Gastrocnemius medialis (tissue), 4 donors: Measurements from ENCODE around the gene CXCR3. TPM values are rescaled to one million over a fixed set of nuclear protein-coding genes. Genes with fewer than 3 reads are reported as not detected.

Experiments
- ATAC-seq, 2 donors: fragments of 150-250 bp; one replicate each; pipeline ENCODE4 v1.9.1; 2016
- DNase-seq, 2 donors: peaks; one replicate each; pipeline ENCODE4 v3.0.0-alpha.2; 2019
- H3K27ac ChIP-seq, 4 donors: fragments of 200-600 bp; sonication (generic); 1 replicate in 1 of 4; 2 replicates in 3 of 4; pipeline ENCODE4 v1.5.1; 2016 to 2018; ENCODE audit warnings: mild to moderate bottlenecking in 2 of 4, moderate library complexity in 1 of 4
- H3K27me3 ChIP-seq, 3 donors: fragments of 200-600 bp; sonication (generic) in 2 of 3; 1 replicate in 1 of 3; 2 replicates in 2 of 3; pipeline versions ENCODE4 v1.5.1 to v1.6.0; 2016 to 2019; ENCODE audit warnings: mild to moderate bottlenecking in 1 of 3, moderate library complexity in 1 of 3
- H3K36me3 ChIP-seq, 2 donors: fragments of 200-600 bp; sonication (generic) in 1 of 2; one replicate each; pipeline ENCODE4 v1.5.1; 2017 to 2018
- H3K4me1 ChIP-seq, 2 donors: fragments of 200-600 bp; sonication (generic) in 1 of 2; one replicate each; pipeline ENCODE4 v1.5.1; 2016 to 2017; ENCODE audit warnings: mild to moderate bottlenecking in 2 of 2
- H3K4me3 ChIP-seq, 4 donors: fragments of 200-600 bp; sonication (generic) in 3 of 4; 1 replicate in 1 of 4; 2 replicates in 3 of 4; pipeline ENCODE4 v1.5.1; 2016 to 2019; ENCODE audit warnings: mild to moderate bottlenecking in 2 of 4
- H3K9me3 ChIP-seq, 3 donors: fragments of 200-600 bp; sonication (generic) in 2 of 3; 1 replicate in 1 of 3; 2 replicates in 2 of 3; pipeline ENCODE4 v1.5.1; 2016 to 2019
- CTCF ChIP-seq, 5 experiments: fragments of 450-650 bp in 3 of 5; fragments of 200-600 bp in 2 of 5; sonication (generic) in 2 of 5; IDR thresholded peaks in 4 of 5; conservative IDR thresholded peaks in 1 of 5; 1 replicate in 4 of 5; 2 replicates in 1 of 5; pipeline ENCODE4 v1.5.1; 2016 to 2019; ENCODE audit warnings: antibody characterized with exemption in 5 of 5, mild to moderate bottlenecking in 3 of 5, moderate library complexity in 3 of 5
- POLR2A ChIP-seq, 2 donors: fragments of 450-650 bp; IDR thresholded peaks; one replicate each; pipeline ENCODE4 v1.6.1; 2017; ENCODE audit warnings: antibody characterized with exemption in 2 of 2, mild to moderate bottlenecking in 2 of 2, moderate library complexity in 2 of 2
- in situ Hi-C, 4 donors: fragments of 200-750 bp; cut with MboI; loops; one replicate each; pipeline versions ENCODE4 v1.15.0 to v1.8.0; 2017; ENCODE audit warnings: low sequenced_read_pairs in 4 of 4
- intact Hi-C: fragments of 100-400 bp; cut with DNase I; formaldehyde crosslinking; loops from one replicate; pipeline ENCODE4 v1.15.1; 2023; ENCODE audit warnings: low total_unique reads
- total RNA-seq, 4 donors: library from RNA; depleted of rRNA; stranded (reverse); fragments of >200 nt; gene quantifications; one replicate each; pipeline versions ENCODE4 v1.1.0 to v1.2.3, GENCODE V29; 2016

The CXCR3 gene
- not detected for total RNA-seq

- Histone ChIP-seq H3K27me3 (no peaks in the 10 kb centered on the region), H3K9me3 (no peaks in the 10 kb centered on the region), H3K4me1 (peaks cover 9 to 13% of the 10 kb centered on the region in 2 donors), H3K4me3 (no peak within 1 kb of the TSS), H3K27ac (no peak within 1 kb of the TSS), H3K36me3 (peaks cover 0 to 8% of the 10 kb centered on the region in 2 donors)
- DNase-seq (no peak), ATAC-seq (no peak)
- intact Hi-C loops (no loop called here), in situ Hi-C loops (no loop called here)
- no peak for TF ChIP-seq POLR2A (IDR thresholded peaks at IDR 0.05)
- TF ChIP-seq CTCF (IDR thresholded peaks at IDR 0.05 in 4 of 5, conservative IDR thresholded peaks at IDR 0.05 in 1 of 5): no peak
Measured at GRCh38 chrX:71618303-71618721, at the start of gene CXCR3. Gene CXCR3, minus strand, starts transcription at chrX:71618511. Its CDS starts 62 bp downstream, at chrX:71618449.

- in situ Hi-C loops (no loop called here), intact Hi-C loops (no loop called here)
- H3K4me1 ChIP-seq: no peaks in the 10 kb centered on the region
- no peaks in the 10 kb centered on the region for H3K27me3 ChIP-seq
- no peaks in the 10 kb centered on the region for H3K9me3 ChIP-seq
- H3K36me3 ChIP-seq: no peaks in the 10 kb centered on the region
- H3K4me3 ChIP-seq: no peak within 1 kb of the TSS
- TF ChIP-seq POLR2A (IDR thresholded peaks at IDR 0.05): no peak
- no peak for TF ChIP-seq CTCF (IDR thresholded peaks at IDR 0.05 in 4 of 5, conservative IDR thresholded peaks at IDR 0.05 in 1 of 5)
- ATAC-seq: no peak
- DNase-seq: no peak
- no peak within 1 kb of the TSS for H3K27ac ChIP-seq
Measured at GRCh38 chrX:71667328-71668247, 49.3 kb upstream of the CXCR3 start, which contains the start of gene LOC101059915. Gene LOC101059915, plus strand, starts transcription at chrX:71667546.

- Histone ChIP-seq H3K4me3 (no peak overlapping the region), H3K9me3 (no peaks in the 10 kb centered on the region), H3K36me3 (no peaks in the 10 kb centered on the region), H3K4me1 (no peaks in the 10 kb centered on the region), H3K27me3 (no peaks in the 10 kb centered on the region), H3K27ac (no peak overlapping the region)
- no peak for TF ChIP-seq CTCF (IDR thresholded peaks at IDR 0.05 in 4 of 5, conservative IDR thresholded peaks at IDR 0.05 in 1 of 5)
- TF ChIP-seq POLR2A (IDR thresholded peaks at IDR 0.05): no peak
- intact Hi-C loops: no loop called here
- in situ Hi-C loops: no loop called here
- ATAC-seq: no peak
- DNase-seq: no peak
Measured at GRCh38 chrX:71666240-71667223, 48.2 kb upstream of the CXCR3 start.

GRCh38 chrX:71665747-71666146 is 47.4 kb upstream of the CXCR3 start:
- TF ChIP-seq POLR2A (IDR thresholded peaks at IDR 0.05): no peak
- no peak for TF ChIP-seq CTCF (IDR thresholded peaks at IDR 0.05 in 4 of 5, conservative IDR thresholded peaks at IDR 0.05 in 1 of 5)
- Histone ChIP-seq H3K4me3 (no peak overlapping the region), H3K9me3 (no peaks in the 10 kb centered on the region), H3K27me3 (no peaks in the 10 kb centered on the region), H3K27ac (no peak overlapping the region), H3K36me3 (no peaks in the 10 kb centered on the region), H3K4me1 (no peaks in the 10 kb centered on the region)
- intact Hi-C loops: no loop called here
- in situ Hi-C loops: no loop called here
- no peak for ATAC-seq
- DNase-seq: no peak
